ENCODE results near the gene KDELR3. TPM values are rescaled to one million over a fixed set of nuclear protein-coding genes. Genes with fewer than 3 reads are reported as not detected.

KDELR3 gene
- total and polyA plus RNA-seq, 2 of the 8 experiments (the other 6 are each of a cell fraction or from before 2014, with no cell fraction given): 7.9 to 13.0 TPM

DNA sequence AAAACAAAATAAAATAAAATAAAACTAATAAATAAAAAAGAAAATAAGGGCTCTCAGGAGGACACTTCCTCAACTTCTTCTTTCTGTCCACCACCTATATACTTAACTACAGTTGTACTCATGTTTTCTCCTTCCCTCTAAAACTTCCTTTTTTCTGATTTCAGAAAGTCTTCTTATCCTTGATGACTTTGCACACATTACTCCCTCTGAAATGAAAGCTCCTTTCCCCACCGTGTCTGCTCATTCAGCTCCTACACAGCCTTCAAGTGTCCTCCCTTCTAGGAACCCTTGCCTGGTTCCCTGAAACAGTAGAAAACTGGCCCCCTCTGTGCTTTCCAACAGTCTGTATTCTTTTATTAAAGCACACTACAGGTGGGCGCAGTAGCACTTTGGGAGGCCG lies 56.5 kb downstream of the KDELR3 start:
- Histone ChIP-seq H2BK12ac (ENCODE audit: low read depth, low read length) (no peak overlapping the region), H3K56ac (replicated peaks; ENCODE audit: insufficient read length, low read depth, low read length) (no peak overlapping the region), H3K4me2 (ENCODE audit: insufficient read depth in 1 of 2, low read depth in 2 of 2, low read length in 2 of 2) (no peak overlapping the region), H3K79me2 (ENCODE audit: control insufficient read depth in 1 of 2, insufficient read depth in 2 of 2, low read length in 2 of 2) (no peaks in the 10 kb centered on the region), H2BK5ac (ENCODE audit: low read depth, low read length) (no peak overlapping the region), H2AK5ac (ENCODE audit: low read depth, low read length) (no peak overlapping the region), H2AFZ (ENCODE audit: low read length) (no peak overlapping the region), H3K36me3 (ENCODE audit: control insufficient read depth in 2 of 4, insufficient read depth in 4 of 4, low read length in 3 of 4) (no peaks in the 10 kb centered on the region), H2BK15ac (ENCODE audit: low read length) (no peak overlapping the region), H3K4ac (replicated peaks; ENCODE audit: insufficient read length, low read depth, low read length) (no peak overlapping the region), H3K23me2 (ENCODE audit: low read depth, low read length) (no peaks in the 10 kb centered on the region), H3K27me3 (replicated peaks in 1 of 4; ENCODE audit: control insufficient read depth in 3 of 4, extremely low read depth in 1 of 4, insufficient read depth in 3 of 4, low read length in 3 of 4) (no peaks in the 10 kb centered on the region), H3K23ac (ENCODE audit: insufficient read length) (no peak overlapping the region), H4K20me1 (replicated peaks in 1 of 2; ENCODE audit: control insufficient read depth in 1 of 2, insufficient read depth in 2 of 2, low read length in 2 of 2) (no peaks in the 10 kb centered on the region), H4K91ac (replicated peaks; ENCODE audit: insufficient read length, low read length) (no peak overlapping the region), H3K18ac (ENCODE audit: extremely low read depth, low read length) (no peak overlapping the region), H3K4me1 (replicated peaks in 1 of 4; ENCODE audit: control insufficient read depth in 3 of 4, insufficient read depth in 4 of 4, low read length in 3 of 4) (no peaks in the 10 kb centered on the region), H3K4me3 (ENCODE audit: extremely low read depth in 1 of 4, insufficient read depth in 2 of 4, low read depth in 3 of 4, low read length in 4 of 4) (no peak overlapping the region), H4K8ac (ENCODE audit: extremely low read depth, insufficient read depth, low read length) (no peak overlapping the region; the same call in 1 of the 2 replicates), H3K79me1 (ENCODE audit: low read depth, low read length) (no peaks in the 10 kb centered on the region), H2BK120ac (replicated peaks; ENCODE audit: low read depth, low read length) (no peak overlapping the region), H4K5ac (ENCODE audit: insufficient read length, low read depth, low read length) (no peak overlapping the region), H3K27ac (ENCODE audit: low read depth, low read length) (no peak overlapping the region), H3K14ac (ENCODE audit: insufficient read length) (no peak overlapping the region), H2BK20ac (ENCODE audit: low read length) (no peak overlapping the region), H3K9ac (replicated peaks in 1 of 4; ENCODE audit: extremely low read depth in 1 of 4, low read depth in 3 of 4, low read length in 3 of 4) (no peak overlapping the region), H3K9me3 (ENCODE audit: insufficient read depth in 2 of 2, low read depth in 1 of 2, low read length in 1 of 2) (no peaks in the 10 kb centered on the region)
- peak in 1 of 2 experiments; percentile 2 for DNase-seq (ENCODE audit: low read depth in 1 of 2, low spot score in 2 of 2)
- ChIA-PET POLR2A (ENCODE audit: partially characterized antibody) (interaction anchor here (1.2 to 2.7 kb wide), 6 partner anchors 17 to 61 kb away, joined by 3 to 9 read pairs (median 3); no protein-coding TSS in a partner anchor), CTCF (ENCODE audit: partially characterized antibody) (interaction anchor here (0.6 to 2.9 kb wide), 7 partner anchors 9 to 278 kb away, joined by 3 to 18 read pairs (median 5); partner anchors contain the start of gene DMC1)
- WGBS, 2 experiments (ENCODE audit: extremely low coverage in 1 of 2, insufficient coverage in 1 of 2, insufficient read length in 1 of 2, insufficient replicate concordance in 2 of 2, low coverage in 1 of 2, low lambda C conversion rate in 2 of 2, missing lambda C conversion rate in 1 of 2): 94% methylated on average over 3 of the region's 3 CpGs; no CpG with 5 or more reads in 1 of the 2 experiments
- TF ChIP-seq CBX8 (IDR thresholded peaks at IDR 0.05; ENCODE audit: borderline replicate concordance, low read depth, low read length) (no peak), SUZ12 (IDR thresholded peaks at IDR 0.05; ENCODE audit: low read length) (no peak), CTBP2 (IDR thresholded peaks at IDR 0.05; ENCODE audit: borderline replicate concordance, insufficient read depth, insufficient read length, low read length) (no peak), BCL11A (IDR thresholded peaks at IDR 0.05; ENCODE audit: low read depth in 2 of 2, low read length in 2 of 2) (no peak), CREB1 (IDR thresholded peaks at IDR 0.05) (no peak), TAF1 (IDR thresholded peaks at IDR 0.05; ENCODE audit: low read depth, low read length) (no peak), USF2 (IDR thresholded peaks at IDR 0.05; ENCODE audit: low read length) (no peak), SAP30 (IDR thresholded peaks at IDR 0.05; ENCODE audit: insufficient read depth, insufficient replicate concordance, low read length) (no peak), GTF2F1 (IDR thresholded peaks at IDR 0.05; ENCODE audit: borderline replicate concordance, low read depth, low read length) (no peak)
- TF ChIP-seq, protein P1, sequence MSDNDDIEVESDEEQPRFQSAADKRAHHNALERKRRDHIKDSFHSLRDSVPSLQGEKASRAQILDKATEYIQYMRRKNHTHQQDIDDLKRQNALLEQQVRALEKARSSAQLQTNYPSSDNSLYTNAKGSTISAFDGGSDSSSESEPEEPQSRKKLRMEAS (IDR thresholded peaks at IDR 0.05): no peak
- no peak for FAIRE-seq
